IMR-90 (cell line): Measurements from ENCODE around the gene OPRM1. TPM values are rescaled to one million over a fixed set of nuclear protein-coding genes. Genes with fewer than 3 reads are reported as not detected.

Experiments
- ATAC-seq: fragments of 200-7000 bp; cut with Tn5 transposase; 2 replicates; pipeline ENCODE4 v1.9.1; 2020; ENCODE audit warnings: low read depth, mild to moderate bottlenecking, moderate library complexity
- BruUV-seq: library from RNA; stranded (reverse); fragments of 400-500 nt; replicated peaks from 2 replicates; lab custom pipeline; 2021; lab: Mats Ljungman, UMichigan
- CTCF ChIA-PET: fragments of 300-600 bp; formaldehyde crosslinking; extraction: SDS; loops from one replicate; lab custom pipeline; 2021; ENCODE audit warnings: antibody characterized with exemption; lab: Yijun Ruan, JAX
- POLR2A ChIA-PET: fragments of 300-600 bp; sonication (Branson Sonifier 250); formaldehyde crosslinking; loops from one replicate; lab custom pipeline; 2022; ENCODE audit warnings: antibody characterized with exemption; ENCODE audit not compliant: unreplicated experiment; lab: Charles Lee
- DNase-seq: peaks from one replicate; pipeline ENCODE4 v3.0.0; 2013
- H2AFZ ChIP-seq: replicated peaks from 2 replicates; pipeline ENCODE3; 2013; ENCODE audit warnings: low read length, mild to moderate bottlenecking; ENCODE audit not compliant: poor library complexity
- H2AK5ac ChIP-seq: 2 replicates; pipeline ENCODE4 v1.6.1; 2013; ENCODE audit warnings: low read depth, low read length, inconsistent platforms
- H2AK9ac ChIP-seq: replicated peaks from 2 replicates; pipeline ENCODE3; 2013; ENCODE audit warnings: mild to moderate bottlenecking, low read depth, low read length, moderate library complexity; ENCODE audit not compliant: poor library complexity
- H2BK120ac ChIP-seq: 2 replicates; pipeline ENCODE4 v1.6.1; 2013; ENCODE audit warnings: low read depth, low read length, inconsistent platforms
- H2BK15ac ChIP-seq: 3 replicates; pipeline ENCODE4 v1.6.1; 2013; ENCODE audit warnings: low read depth, low read length, inconsistent platforms
- H2BK20ac ChIP-seq: 2 replicates; pipeline ENCODE4 v1.6.1; 2013; ENCODE audit warnings: low read depth, mild to moderate bottlenecking, inconsistent platforms, low read length, moderate library complexity
- H2BK5ac ChIP-seq: 2 replicates; pipeline ENCODE4 v1.6.1; 2013; ENCODE audit warnings: mild to moderate bottlenecking, low read depth, low read length, inconsistent platforms; ENCODE audit not compliant: poor library complexity, severe bottlenecking
- H3K14ac ChIP-seq: replicated peaks from 2 replicates; pipeline ENCODE4 v1.6.1; 2013; ENCODE audit warnings: low read depth, low read length, inconsistent platforms
- H3K18ac ChIP-seq: 2 replicates; pipeline ENCODE4 v1.6.1; 2013; ENCODE audit warnings: low read depth, low read length, control low read depth
- H3K23ac ChIP-seq: 2 replicates; pipeline ENCODE4 v1.6.1; 2013; ENCODE audit warnings: low read depth, low read length, inconsistent platforms
- H3K27ac ChIP-seq: 2 replicates; pipeline ENCODE4 v1.5.1; 2013; ENCODE audit warnings: mild to moderate bottlenecking, control low read depth, low read length; ENCODE audit not compliant: insufficient read depth
- H3K27me3 ChIP-seq: 2 replicates; pipeline ENCODE4 v1.6.1; 2013; ENCODE audit warnings: low read length; ENCODE audit not compliant: control insufficient read depth, insufficient read depth
- H3K36me3 ChIP-seq: 2 replicates; pipeline ENCODE4 v1.6.1; 2013; ENCODE audit warnings: low read length, mixed read lengths; ENCODE audit not compliant: control insufficient read depth, insufficient read depth
- H3K4ac ChIP-seq: 2 replicates; pipeline ENCODE4 v1.6.1; 2013; ENCODE audit warnings: low read depth, low read length, inconsistent platforms
- H3K4me1 ChIP-seq: 2 replicates; pipeline ENCODE4 v1.6.1; 2013; ENCODE audit warnings: low read length, mixed read lengths; ENCODE audit not compliant: control insufficient read depth, insufficient read depth
- H3K4me2 ChIP-seq: 2 replicates; pipeline ENCODE4 v1.6.1; 2013; ENCODE audit warnings: low read depth, mild to moderate bottlenecking, control low read depth, low read length, moderate library complexity
- H3K4me3 ChIP-seq: 2 replicates; pipeline ENCODE4 v1.5.1; 2013; ENCODE audit warnings: low read depth, mild to moderate bottlenecking, control low read depth, low read length, moderate library complexity; ENCODE audit not compliant: insufficient read depth
- H3K56ac ChIP-seq: 2 replicates; pipeline ENCODE4 v1.6.1; 2013; ENCODE audit warnings: low read length, inconsistent platforms; ENCODE audit not compliant: insufficient read depth; ENCODE audit errors: extremely low read depth
- H3K79me1 ChIP-seq, 2 experiments: 2 replicates each; pipeline ENCODE4 v1.6.1; 2013; ENCODE audit warnings: low read length in 2 of 2, inconsistent platforms in 1 of 2, low read depth in 1 of 2
- H3K9ac ChIP-seq: 2 replicates; pipeline ENCODE4 v1.6.1; 2013; ENCODE audit warnings: low read depth, low read length, control low read depth
- H3K9me1 ChIP-seq: 2 replicates; pipeline ENCODE4 v1.6.1; 2013; ENCODE audit warnings: low read length, inconsistent platforms; ENCODE audit not compliant: insufficient read depth
- H3K9me3 ChIP-seq: 2 replicates; pipeline ENCODE4 v1.6.1; 2013; ENCODE audit warnings: low read length; ENCODE audit not compliant: control insufficient read depth, insufficient read depth
- H4K20me1 ChIP-seq: 2 replicates; pipeline ENCODE4 v1.6.1; 2013; ENCODE audit warnings: low read length, inconsistent platforms; ENCODE audit not compliant: insufficient read depth
- H4K5ac ChIP-seq: 2 replicates; pipeline ENCODE4 v1.6.1; 2013; ENCODE audit warnings: mild to moderate bottlenecking, low read depth, low read length, control low read depth
- H4K8ac ChIP-seq, 2 experiments: 2 replicates each; pipeline ENCODE4 v1.6.1; 2013; ENCODE audit warnings: low read depth in 2 of 2, low read length in 2 of 2, control low read depth in 1 of 2, inconsistent platforms in 1 of 2
- H4K91ac ChIP-seq: 2 replicates; pipeline ENCODE4 v1.6.1; 2013; ENCODE audit warnings: low read depth, low read length, inconsistent platforms; ENCODE audit not compliant: insufficient read depth
- CEBPB ChIP-seq: IDR thresholded peaks from 2 replicates; pipeline ENCODE4 v1.6.1; 2012; ENCODE audit warnings: low read depth, low read length, improper control_type of control experiment
- ELK1 ChIP-seq: fragments of 150-350 bp; IDR thresholded peaks from 2 replicates; pipeline ENCODE4 v1.6.1; 2016; ENCODE audit warnings: low read depth, mild to moderate bottlenecking, low read length, moderate library complexity, borderline replicate concordance
- WGBS, 2 experiments: methylation state at CpG; one replicate each; pipeline versions ENCODE4 v1.1.5 to v1.1.7; 2013; ENCODE audit warnings: missing lambda C conversion rate in 2 of 2; ENCODE audit not compliant: insufficient read length in 1 of 2; ENCODE audit errors: extremely low coverage in 2 of 2; 5-methylcytosine and 5-hydroxymethylcytosine counted together
- dilution Hi-C: fragments of 300-500 bp; cut with HindIII; formaldehyde crosslinking; loops from one replicate; pipeline ENCODE4 v1.14.3; 2018; ENCODE audit warnings: low sequenced_read_pairs; ENCODE audit not compliant: unreplicated experiment
- in situ Hi-C: fragments of 300-500 bp; cut with MboI; formaldehyde crosslinking; loops from 3 replicates; pipeline ENCODE4 v1.14.3; 2019; ENCODE audit warnings: low sequenced_read_pairs, inconsistent platforms, mixed read lengths
- intact Hi-C: fragments of 100-400 bp; cut with micrococcal nuclease; formaldehyde crosslinking; loops from 2 replicates; pipeline ENCODE4 v1.10.0; 2022
- polyA plus RNA-seq, 3 experiments: library from polyadenylated mRNA; depleted of rRNA; stranded (reverse); fragments of >200 nt; gene quantifications; 2 replicates each; pipeline ENCODE4 v1.2.3, GENCODE V29; 2012; ENCODE audit warnings: low replicate concordance in 1 of 3
- total RNA-seq: library from RNA; depleted of rRNA; stranded (reverse); fragments of >200 nt; gene quantifications from 2 replicates; pipeline ENCODE4 v1.2.3, GENCODE V29; 2012

The OPRM1 gene
- total and polyA plus RNA-seq, 2 of the 4 experiments (the other 2 are of a cell fraction) = not detected

DNA sequence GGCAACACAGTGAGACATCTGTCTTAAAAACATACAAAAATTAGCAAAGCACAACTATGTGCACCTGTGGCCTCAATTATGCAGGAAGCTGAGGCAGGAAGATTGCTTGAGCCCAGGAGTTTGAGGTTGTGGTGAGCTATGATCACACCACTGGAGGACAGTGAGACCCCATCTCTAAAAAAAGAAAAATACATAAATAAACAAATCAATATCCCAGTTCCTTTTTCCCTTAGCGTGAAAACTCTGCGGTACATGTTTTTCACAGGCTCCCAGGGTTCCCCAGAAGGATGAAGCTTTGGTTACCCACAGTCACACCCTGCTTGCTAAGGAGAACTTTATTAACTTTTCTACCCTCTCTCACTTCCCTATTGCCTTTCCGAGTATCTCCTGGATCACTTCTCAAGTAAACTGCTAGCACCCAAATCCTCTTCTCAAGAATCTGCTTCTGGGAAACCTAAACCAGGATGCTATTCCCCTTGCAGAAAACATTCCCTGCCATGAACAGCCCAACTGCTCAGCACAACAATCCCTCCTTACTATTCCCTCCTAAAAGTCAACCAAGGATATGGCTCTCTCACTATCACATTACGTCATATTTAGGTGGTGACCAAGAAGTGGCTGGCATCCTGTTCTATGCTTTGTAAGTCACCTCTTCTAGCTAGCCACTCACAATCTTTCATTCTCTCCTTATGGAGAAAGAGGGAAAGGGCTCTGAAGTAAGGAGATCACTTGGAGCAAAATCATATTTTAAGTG, 195.2 kb downstream of the OPRM1 start:
- H3K9me1 ChIP-seq = peaks cover 3% of the 10 kb centered on the region; the same call in 1 of the 2 replicates
- H2AK9ac ChIP-seq = no peak overlapping the region
- no peak overlapping the region for H2BK5ac ChIP-seq
- no peak overlapping the region for H3K14ac ChIP-seq
- no peak overlapping the region for H3K18ac ChIP-seq
- peaks cover 5% of the 10 kb centered on the region; the same call in 1 of the 2 replicates for H3K4me1 ChIP-seq
- 100% methylated on average over 3 of the region's 4 CpGs; no CpG with 5 or more reads in 1 of the 2 experiments for WGBS, 2 experiments
- no peak overlapping the region for H2BK120ac ChIP-seq
- H3K79me1 ChIP-seq = no peaks in the 10 kb centered on the region
- H3K27ac ChIP-seq = no peak overlapping the region
- no peak overlapping the region for H4K91ac ChIP-seq
- TF ChIP-seq CEBPB (0 out of 2 replicates have a peak, but pooled peaks have one; percentile 3), ELK1 (no peak)
- H2AFZ ChIP-seq = no peak overlapping the region
- CTCF ChIA-PET = no interaction called here
- DNase-seq (no peak), ATAC-seq (no peak)
- H3K56ac ChIP-seq = no peak overlapping the region
- H3K4me2 ChIP-seq = no peak overlapping the region
- POLR2A ChIA-PET = no interaction called here
- no peak overlapping the region for H4K8ac ChIP-seq
- no TSS peak for BruUV-seq
- H4K20me1 ChIP-seq = no peaks in the 10 kb centered on the region
- H3K36me3 ChIP-seq = no peaks in the 10 kb centered on the region
- no peaks in the 10 kb centered on the region for H3K27me3 ChIP-seq
- no peak overlapping the region for H3K9ac ChIP-seq
- H2AK5ac ChIP-seq = no peak overlapping the region
- dilution Hi-C loops (no loop called here), in situ Hi-C loops (no loop called here), intact Hi-C loops (no loop called here)
- no peak overlapping the region for H3K4ac ChIP-seq
- H2BK20ac ChIP-seq = no peak overlapping the region
- H3K4me3 ChIP-seq = no peak overlapping the region
- H3K9me3 ChIP-seq = no peaks in the 10 kb centered on the region
- H3K23ac ChIP-seq = no peak overlapping the region
- H4K5ac ChIP-seq = no peak overlapping the region
- no peak overlapping the region; the same call in 2 of the 3 replicates for H2BK15ac ChIP-seq
